Duodenal mucosa (tissue), 2 donors: ENCODE measurements around the gene CUX1.
"Not testable (repeated sequence)": the region's sequence is repeated elsewhere in the genome, so short reads cannot be mapped to it uniquely, and the experiment has no call there.

Source experiments
- H3K27ac ChIP-seq: one replicate; pipeline ENCODE4 v1.7.0; 2013; ENCODE audit warnings: low read depth, low read length
- H3K27me3 ChIP-seq, 2 donors: one replicate each; pipeline ENCODE4 v1.7.0; 2013; ENCODE audit warnings: low read length in 2 of 2, control low read depth in 1 of 2; ENCODE audit not compliant: insufficient read depth in 2 of 2, control insufficient read depth in 1 of 2
- H3K36me3 ChIP-seq, 2 donors: one replicate each; pipeline ENCODE4 v1.7.0; 2013; ENCODE audit warnings: low read length in 2 of 2, control low read depth in 1 of 2; ENCODE audit not compliant: insufficient read depth in 2 of 2, control insufficient read depth in 1 of 2
- H3K4me1 ChIP-seq, 2 donors: one replicate each; pipeline ENCODE4 v1.7.0; 2013; ENCODE audit warnings: low read length in 2 of 2, control low read depth in 1 of 2; ENCODE audit not compliant: insufficient read depth in 2 of 2, control insufficient read depth in 1 of 2
- H3K4me3 ChIP-seq, 2 donors: one replicate each; pipeline ENCODE4 v1.7.0; 2013; ENCODE audit warnings: low read length in 2 of 2, low read depth in 1 of 2
- H3K9ac ChIP-seq, 2 donors: one replicate each; pipeline ENCODE4 v1.7.0; 2013; ENCODE audit warnings: low read length in 2 of 2, low read depth in 1 of 2
- H3K9me3 ChIP-seq, 2 donors: one replicate each; pipeline ENCODE4 v1.7.0; 2013; ENCODE audit warnings: low read length in 2 of 2, control low read depth in 1 of 2; ENCODE audit not compliant: control insufficient read depth in 1 of 2

CUX1 gene

DNA sequence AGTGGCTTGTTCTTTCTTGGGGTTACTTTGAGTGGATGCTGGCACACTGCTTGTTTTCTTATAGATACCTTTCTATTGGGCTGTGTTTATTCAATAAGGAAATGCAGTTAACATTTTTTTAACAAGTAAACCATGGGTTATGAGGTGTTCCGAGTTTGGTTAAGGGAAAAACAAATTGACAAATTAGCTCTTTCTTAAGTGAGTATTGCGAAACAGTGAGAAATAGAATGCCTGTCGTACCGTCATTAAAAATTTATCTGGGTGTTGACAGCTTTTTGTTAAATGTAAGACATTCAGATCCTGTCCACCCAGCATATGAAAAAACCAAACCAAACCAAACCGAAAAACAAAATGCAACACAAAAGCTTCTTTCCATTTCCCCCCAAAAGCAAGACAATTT, 6.2 kb downstream of the CUX1 start:
- Histone ChIP-seq H3K4me3 (no peak overlapping the region), H3K9ac (no peak overlapping the region), H3K27ac (no peak overlapping the region)

DNA sequence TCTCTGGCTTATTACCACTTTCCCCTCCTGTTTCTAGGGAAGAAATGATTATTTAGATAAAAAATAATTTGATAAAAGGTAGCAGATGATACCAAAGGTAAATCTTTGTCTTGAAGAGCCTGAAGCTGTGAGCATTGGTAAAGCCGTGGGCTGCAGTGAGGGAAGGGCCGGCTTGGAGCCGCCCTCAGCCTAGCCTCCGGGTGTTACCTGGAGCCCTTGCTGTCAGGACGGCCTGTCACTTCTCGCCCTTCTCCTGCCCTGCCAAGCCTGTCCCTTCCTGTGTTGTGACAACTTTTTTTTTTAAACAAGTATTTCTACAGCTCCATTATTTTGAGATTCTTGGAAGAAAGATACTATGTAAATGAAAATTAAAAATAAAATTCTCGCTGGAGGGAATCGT, 7.0 kb downstream of the CUX1 start:
- Histone ChIP-seq H3K27me3 (no peaks in the 10 kb centered on the region), H3K9me3 (no peaks in the 10 kb centered on the region), H3K36me3 (no peaks in the 10 kb centered on the region), H3K4me3 (no peak overlapping the region), H3K27ac (no peak overlapping the region), H3K4me1 (no peaks in the 10 kb centered on the region), H3K9ac (no peak overlapping the region)

More for the DNA sequence above, 6.2 kb downstream of the CUX1 start:
- Histone ChIP-seq H3K9me3 (no peaks in the 10 kb centered on the region), H3K27me3 (no peaks in the 10 kb centered on the region), H3K36me3 (no peaks in the 10 kb centered on the region), H3K4me1 (peaks cover 0 to 2% of the 10 kb centered on the region in 2 donors)

DNA sequence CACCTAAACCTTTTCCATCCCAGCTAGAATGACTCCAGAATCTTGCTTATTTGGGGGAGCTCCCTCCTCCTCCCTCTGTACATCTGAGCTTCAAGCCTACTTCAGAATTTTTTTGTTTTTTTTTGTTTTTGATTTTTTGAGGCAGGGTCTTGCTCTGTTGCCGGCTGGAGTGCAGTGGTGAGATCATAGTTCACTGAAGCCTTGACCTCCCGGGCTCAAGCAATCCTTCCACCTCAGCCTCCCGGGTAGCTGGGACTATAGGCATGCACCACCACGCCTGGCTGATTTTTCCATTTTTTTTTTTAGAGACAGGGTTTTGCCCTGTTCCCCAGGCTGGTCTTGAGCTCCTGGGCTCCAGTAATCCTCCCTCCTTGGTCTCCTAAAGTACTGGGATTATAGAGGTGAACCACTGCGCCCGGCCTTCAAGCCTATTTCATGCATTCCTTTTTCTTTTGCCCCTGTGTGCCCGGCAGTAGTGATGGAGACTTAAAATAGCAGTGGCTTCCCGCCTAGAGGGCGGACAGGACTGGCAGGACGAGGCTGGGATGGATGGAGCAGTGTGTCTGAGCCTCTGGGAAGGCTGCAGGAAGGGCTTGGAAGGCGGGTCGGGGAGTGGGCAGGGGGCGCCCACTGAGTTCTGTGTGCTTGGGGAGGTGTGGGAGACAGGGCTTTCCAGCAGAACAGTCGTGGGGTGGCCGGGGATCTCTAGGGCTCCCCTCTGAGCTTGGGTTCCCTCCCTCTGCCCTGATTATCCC, 8.8 kb downstream of the CUX1 start:
- Histone ChIP-seq H3K27me3 (no peaks in the 10 kb centered on the region), H3K4me1 (no peaks in the 10 kb centered on the region), H3K27ac (no peak overlapping the region), H3K9me3 (no peaks in the 10 kb centered on the region), H3K36me3 (no peaks in the 10 kb centered on the region), H3K9ac (no peak overlapping the region), H3K4me3 (no peak overlapping the region)

DNA sequence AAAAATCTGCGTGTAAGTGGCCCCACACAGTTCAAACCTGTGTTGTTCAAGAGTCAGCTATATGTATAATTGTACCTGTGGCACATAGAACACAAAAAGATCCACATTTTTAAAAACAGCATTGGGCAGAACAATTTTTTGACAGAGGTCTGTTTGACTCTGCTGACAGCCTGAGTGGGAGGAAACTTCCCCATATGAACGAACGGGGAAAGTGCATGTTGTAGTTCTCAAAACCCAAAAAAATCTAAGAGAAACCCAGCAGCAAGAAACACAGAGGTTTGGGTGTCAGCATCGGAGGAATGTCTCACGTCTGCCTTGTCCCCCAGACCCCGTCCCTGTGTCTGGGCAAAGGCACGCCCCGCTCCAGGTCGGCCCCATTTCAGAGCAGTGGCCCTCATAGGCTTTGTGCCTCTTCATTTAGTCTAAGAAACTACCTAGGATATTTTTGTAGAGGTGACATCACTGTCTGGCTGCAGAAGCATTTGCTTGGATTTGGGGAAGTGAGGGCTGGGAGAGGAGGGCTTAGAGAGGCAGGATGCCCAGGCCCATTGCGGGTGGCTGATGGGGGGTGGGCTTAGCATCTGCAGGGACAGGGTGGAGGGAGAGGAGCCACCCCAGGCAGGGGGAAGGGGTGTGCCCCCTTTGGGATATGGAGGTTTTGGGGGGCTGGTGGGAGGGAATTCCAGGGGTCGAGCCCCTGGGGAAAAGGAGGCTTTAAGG, 11.0 kb downstream of the CUX1 start:
- H3K9me3 ChIP-seq = no peaks in the 10 kb centered on the region
- H3K4me3 ChIP-seq = no peak overlapping the region
- H3K27ac ChIP-seq = no peak overlapping the region
- H3K9ac ChIP-seq = no peak overlapping the region
- H3K27me3 ChIP-seq = no peaks in the 10 kb centered on the region
- H3K4me1 ChIP-seq = no peaks in the 10 kb centered on the region
- H3K36me3 ChIP-seq = no peaks in the 10 kb centered on the region

DNA sequence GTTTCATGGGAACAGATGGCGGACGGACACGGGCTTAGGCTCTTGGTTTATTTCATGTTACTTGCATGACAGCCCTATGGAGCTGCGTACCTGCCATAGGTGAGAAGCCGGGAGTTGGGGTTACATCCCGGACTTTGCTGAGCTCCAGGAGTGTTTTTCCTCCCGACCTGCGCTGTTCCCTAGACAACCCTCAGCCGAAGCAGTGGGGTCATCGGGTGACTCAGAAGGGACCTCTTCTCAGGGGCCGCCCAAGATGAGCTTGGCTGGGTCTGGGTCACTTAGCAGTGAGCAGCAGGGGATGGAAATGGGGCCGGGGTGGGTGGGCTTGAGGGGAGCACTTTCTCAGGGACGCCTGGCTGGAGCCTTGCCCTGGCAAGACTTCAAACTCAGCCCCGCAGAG, 11.9 kb downstream of the CUX1 start:
- Histone ChIP-seq H3K27me3 (no peaks in the 10 kb centered on the region), H3K4me1 (no peaks in the 10 kb centered on the region), H3K9ac (no peak overlapping the region), H3K9me3 (no peaks in the 10 kb centered on the region), H3K4me3 (no peak overlapping the region), H3K36me3 (no peaks in the 10 kb centered on the region), H3K27ac (no peak overlapping the region)

DNA sequence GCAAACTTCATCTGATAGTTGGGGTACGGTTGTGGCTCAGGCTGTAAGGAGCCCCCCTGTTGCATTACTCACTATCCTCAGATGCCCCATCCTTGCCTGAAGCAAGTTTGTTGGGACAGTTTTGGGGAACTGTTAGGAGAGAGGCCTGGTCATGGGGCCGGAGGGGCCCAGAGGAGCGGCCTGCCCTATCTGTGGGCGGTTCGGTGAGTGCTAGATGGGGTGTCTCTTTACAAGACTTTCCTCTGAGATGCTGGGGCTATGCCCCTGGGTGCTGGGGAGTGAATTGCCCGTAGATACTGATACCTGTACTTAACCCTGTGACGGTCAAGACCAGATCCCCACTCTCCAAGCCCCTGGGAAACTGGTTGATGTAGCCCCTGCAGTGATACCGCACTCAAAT, 12.4 kb downstream of the CUX1 start:
- Histone ChIP-seq H3K9me3 (no peaks in the 10 kb centered on the region), H3K27ac (no peak overlapping the region), H3K27me3 (no peaks in the 10 kb centered on the region), H3K4me1 (no peaks in the 10 kb centered on the region), H3K36me3 (no peaks in the 10 kb centered on the region), H3K4me3 (no peak overlapping the region), H3K9ac (no peak overlapping the region)

DNA sequence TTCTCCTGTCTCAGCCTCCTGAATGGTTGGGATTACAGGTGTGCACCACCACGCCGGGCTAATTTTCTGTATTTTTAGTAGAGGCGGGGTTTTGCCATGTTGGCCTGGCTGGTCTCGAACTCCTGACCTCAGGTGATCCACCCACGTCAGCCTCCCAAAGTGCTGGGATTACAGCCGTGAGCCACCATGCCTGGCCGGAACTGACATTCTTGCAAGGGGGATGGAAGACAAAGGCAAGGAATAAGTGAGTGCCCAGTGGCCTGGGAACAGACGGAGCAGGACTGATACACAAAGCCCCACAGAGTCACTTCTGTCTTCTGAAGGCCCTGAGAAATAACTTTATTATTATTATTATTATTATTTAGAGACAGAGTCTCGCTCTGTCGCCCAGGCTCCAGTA, 14.0 kb downstream of the CUX1 start:
- H3K27me3 ChIP-seq, H3K9me3 ChIP-seq, H3K4me1 ChIP-seq, H3K36me3 ChIP-seq, H3K9ac ChIP-seq, H3K27ac ChIP-seq, H3K4me3 ChIP-seq: not testable (repeated sequence)

DNA sequence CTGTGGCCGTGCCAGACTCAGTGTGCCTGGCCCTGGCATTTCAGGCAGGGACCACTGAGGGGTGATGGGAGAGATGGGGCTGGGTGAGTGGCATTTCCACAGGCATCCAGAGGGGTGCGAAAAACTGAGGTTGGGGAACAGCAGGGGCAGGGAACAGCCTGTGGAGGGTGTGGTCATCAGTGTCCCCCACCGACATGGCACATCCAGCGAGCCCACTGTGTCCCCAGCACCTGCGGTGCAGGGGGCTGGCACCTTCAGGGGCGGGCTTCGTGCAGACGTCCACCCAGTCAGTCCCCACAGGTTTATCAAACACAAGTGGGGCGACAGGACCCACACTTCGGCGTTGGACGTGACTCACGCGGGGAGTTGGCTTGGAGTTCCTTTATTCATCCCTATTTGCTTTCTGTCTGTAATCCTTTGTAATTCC, 14.8 kb downstream of the CUX1 start:
- no peak overlapping the region for H3K27ac ChIP-seq
- no peaks in the 10 kb centered on the region for H3K4me1 ChIP-seq
- no peak overlapping the region for H3K4me3 ChIP-seq
- no peaks in the 10 kb centered on the region for H3K27me3 ChIP-seq
- H3K9me3 ChIP-seq = no peaks in the 10 kb centered on the region
- no peak overlapping the region for H3K9ac ChIP-seq
- H3K36me3 ChIP-seq = no peaks in the 10 kb centered on the region

DNA sequence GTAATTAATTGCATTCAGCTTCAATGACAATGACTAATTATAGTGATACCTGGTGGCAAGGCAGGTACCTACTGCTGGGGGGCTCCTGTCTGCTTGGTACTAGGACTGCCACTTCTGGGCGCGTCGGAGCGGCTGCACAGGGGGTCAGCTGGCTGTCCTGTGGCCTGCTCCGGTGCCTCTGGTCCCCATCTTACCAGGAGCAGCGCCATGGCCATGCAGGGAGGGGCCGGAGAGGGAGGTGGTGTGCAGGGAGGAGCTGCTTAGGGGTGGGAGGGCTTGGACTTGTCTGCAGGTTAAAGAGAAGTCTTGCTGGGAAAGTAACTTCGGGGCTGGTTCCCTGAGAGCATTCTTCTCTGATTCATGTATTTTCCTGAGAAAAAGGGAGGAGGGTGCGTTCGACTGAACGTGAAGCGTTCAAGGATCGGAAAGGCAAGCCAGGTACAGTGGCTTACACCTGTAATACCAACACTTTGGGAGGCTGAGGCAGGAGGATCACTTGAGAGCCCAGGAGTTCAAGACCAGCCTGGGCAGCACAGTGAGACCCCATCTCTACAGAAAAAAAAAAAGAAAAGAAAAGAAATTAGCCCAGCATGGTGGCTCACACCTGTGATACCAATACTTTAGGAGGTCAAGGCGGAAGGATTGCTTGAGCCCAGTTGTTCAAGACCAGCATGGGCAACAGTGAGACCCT, 15.4 kb downstream of the CUX1 start:
- H3K36me3 ChIP-seq = no peaks in the 10 kb centered on the region
- no peak overlapping the region for H3K9ac ChIP-seq
- no peaks in the 10 kb centered on the region for H3K9me3 ChIP-seq
- H3K4me3 ChIP-seq = no peak overlapping the region
- no peaks in the 10 kb centered on the region for H3K4me1 ChIP-seq
- no peak overlapping the region for H3K27ac ChIP-seq
- H3K27me3 ChIP-seq = no peaks in the 10 kb centered on the region

DNA sequence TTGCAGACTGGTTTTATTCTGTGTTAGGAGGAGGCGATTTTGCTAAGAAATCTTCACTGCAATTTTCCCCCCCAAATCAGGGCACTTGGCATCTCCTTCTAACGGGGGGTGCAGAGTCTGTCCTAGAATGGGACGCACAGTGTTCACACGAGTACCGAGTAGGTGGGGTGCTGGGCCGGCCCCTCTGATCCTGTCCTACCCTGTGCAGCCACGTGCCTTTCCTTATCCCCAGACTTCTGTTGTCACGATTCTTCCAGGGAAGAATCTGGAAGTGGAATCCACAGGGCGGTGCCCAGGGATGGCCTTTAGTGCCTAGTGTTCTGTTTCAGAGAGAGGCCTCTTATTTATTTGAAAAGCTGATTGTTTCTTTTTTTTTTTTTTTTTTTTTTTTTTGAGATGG, 16.4 kb downstream of the CUX1 start:
- Histone ChIP-seq H3K4me3 (no peak overlapping the region), H3K9me3 (no peaks in the 10 kb centered on the region), H3K27ac (no peak overlapping the region), H3K9ac (no peak overlapping the region), H3K27me3 (no peaks in the 10 kb centered on the region), H3K36me3 (no peaks in the 10 kb centered on the region), H3K4me1 (no peaks in the 10 kb centered on the region)
